ENCODE data around the gene TCF19. TPM values are rescaled to one million over a fixed set of nuclear protein-coding genes. Genes with fewer than 3 reads are reported as not detected.

The TCF19 gene
- total and polyA plus RNA-seq, 2 experiments from 2014 or later, result 8.3 to 11.1 TPM

DNA sequence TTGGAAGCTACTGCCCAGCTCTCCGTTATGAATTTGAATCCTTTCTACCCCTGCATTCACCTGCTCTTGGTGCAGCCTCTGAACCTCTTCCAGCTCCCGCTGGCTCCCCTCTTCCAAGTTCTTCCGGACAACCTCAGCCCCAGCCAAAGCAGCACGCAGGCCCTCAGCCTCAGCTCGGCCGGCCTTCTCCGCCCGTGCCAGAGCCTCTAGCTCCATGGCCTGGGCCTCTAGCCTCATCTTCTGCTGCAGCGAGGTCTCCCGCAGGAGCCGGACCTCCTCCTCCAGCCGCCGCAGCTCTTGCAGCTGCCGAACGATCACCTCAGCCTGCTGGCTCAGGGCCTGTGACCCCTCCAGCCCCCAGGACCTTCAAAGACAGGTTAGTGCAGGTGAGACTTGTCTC, 4.0 kb upstream of the TCF19 start (continued):
- TF ChIP-seq REST (IDR thresholded peaks at IDR 0.05; ENCODE audit: unreplicated experiment) (no peak), NANOG (IDR thresholded peaks at IDR 0.05; ENCODE audit: borderline replicate concordance) (no peak), POLR2AphosphoS5 (IDR thresholded peaks at IDR 0.05; ENCODE audit: low read depth) (no peak)
- TF ChIP-seq, protein P1, sequence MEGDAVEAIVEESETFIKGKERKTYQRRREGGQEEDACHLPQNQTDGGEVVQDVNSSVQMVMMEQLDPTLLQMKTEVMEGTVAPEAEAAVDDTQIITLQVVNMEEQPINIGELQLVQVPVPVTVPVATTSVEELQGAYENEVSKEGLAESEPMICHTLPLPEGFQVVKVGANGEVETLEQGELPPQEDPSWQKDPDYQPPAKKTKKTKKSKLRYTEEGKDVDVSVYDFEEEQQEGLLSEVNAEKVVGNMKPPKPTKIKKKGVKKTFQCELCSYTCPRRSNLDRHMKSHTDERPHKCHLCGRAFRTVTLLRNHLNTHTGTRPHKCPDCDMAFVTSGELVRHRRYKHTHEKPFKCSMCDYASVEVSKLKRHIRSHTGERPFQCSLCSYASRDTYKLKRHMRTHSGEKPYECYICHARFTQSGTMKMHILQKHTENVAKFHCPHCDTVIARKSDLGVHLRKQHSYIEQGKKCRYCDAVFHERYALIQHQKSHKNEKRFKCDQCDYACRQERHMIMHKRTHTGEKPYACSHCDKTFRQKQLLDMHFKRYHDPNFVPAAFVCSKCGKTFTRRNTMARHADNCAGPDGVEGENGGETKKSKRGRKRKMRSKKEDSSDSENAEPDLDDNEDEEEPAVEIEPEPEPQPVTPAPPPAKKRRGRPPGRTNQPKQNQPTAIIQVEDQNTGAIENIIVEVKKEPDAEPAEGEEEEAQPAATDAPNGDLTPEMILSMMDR (conservative IDR thresholded peaks at IDR 0.05; ENCODE audit: low read depth in 2 of 2), result no peak

DNA sequence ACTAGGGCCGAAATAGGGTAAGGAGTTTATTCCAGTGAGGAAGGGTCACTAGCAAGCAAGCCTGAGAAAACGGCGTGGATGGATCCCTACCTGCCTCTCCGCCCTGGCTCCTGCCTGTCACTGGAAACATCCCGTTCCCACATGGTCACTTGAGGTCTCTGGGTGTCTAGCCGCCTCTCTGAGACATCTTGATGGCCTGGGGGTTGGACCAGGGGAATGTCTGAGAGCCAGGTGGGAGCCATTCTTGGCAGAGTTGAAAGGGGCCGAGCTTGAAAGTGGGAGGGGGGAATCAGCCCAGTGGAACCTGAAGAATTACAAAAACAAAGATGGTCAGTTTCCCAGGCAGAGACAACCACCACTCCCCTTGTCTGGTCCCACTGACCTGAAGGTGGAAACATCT, 1.7 kb upstream of the TCF19 start:
- ATAC-seq (no peak), DNase-seq (ENCODE audit: low spot score) (no peak)
- no peaks in the 10 kb centered on the region for H3K27me3 ChIP-seq (ENCODE audit: insufficient read depth)
- H3K79me2 ChIP-seq (replicated peaks; ENCODE audit: insufficient read depth), result 0 out of 2 replicates have a peak, but pooled peaks cover 9% of the 10 kb centered on the region
- no peaks in the 10 kb centered on the region for H4K20me1 ChIP-seq (replicated peaks; ENCODE audit: insufficient read depth)
- peak overlapping the region; percentile 77; the same call in 1 of the 2 replicates for H3K4me2 ChIP-seq
- H2AFZ ChIP-seq, result no peak overlapping the region
- peaks cover 46% of the 10 kb centered on the region for H3K36me3 Mint-ChIP-seq (ENCODE audit: low read depth)
- peaks cover 23% of the 10 kb centered on the region for H3K4me1 ChIP-seq (ENCODE audit: insufficient read depth)
- H3K36me3 ChIP-seq (ENCODE audit: insufficient read depth), result peaks cover 2% of the 10 kb centered on the region; the same call in 1 of the 2 replicates
- H3K4me1 Mint-ChIP-seq, result peaks cover 25% of the 10 kb centered on the region
- no peaks in the 10 kb centered on the region for H3K9me2 ChIP-seq (ENCODE audit: insufficient read depth)
- H3K9me3 Mint-ChIP-seq, result no peaks in the 10 kb centered on the region
- no peak overlapping the region for H3K27ac ChIP-seq (ENCODE audit: low read depth)
- H3K4me3 Mint-ChIP-seq, result peak overlapping the region; percentile 88
- H3F3A ChIP-seq (replicated peaks; ENCODE audit: low read depth), result peaks cover 22% of the 10 kb centered on the region
- 0 out of 2 replicates have a peak overlapping the region, but pooled peaks have one; percentile 75 for H3K4me3 ChIP-seq
- H3K27me3 Mint-ChIP-seq (ENCODE audit: insufficient read depth, low read depth, poor library complexity), result peaks cover 15% of the 10 kb centered on the region
- peak overlapping the region; percentile 67; the same call in 1 of the 2 replicates for H3K27ac Mint-ChIP-seq
- TF ChIP-seq NANOG (IDR thresholded peaks at IDR 0.05; ENCODE audit: borderline replicate concordance), result no peak
- no peak for TF ChIP-seq JUNB (IDR thresholded peaks at IDR 0.05; ENCODE audit: unreplicated experiment)
- TF ChIP-seq REST (IDR thresholded peaks at IDR 0.05; ENCODE audit: unreplicated experiment), result no peak
- TF ChIP-seq, protein P2, sequence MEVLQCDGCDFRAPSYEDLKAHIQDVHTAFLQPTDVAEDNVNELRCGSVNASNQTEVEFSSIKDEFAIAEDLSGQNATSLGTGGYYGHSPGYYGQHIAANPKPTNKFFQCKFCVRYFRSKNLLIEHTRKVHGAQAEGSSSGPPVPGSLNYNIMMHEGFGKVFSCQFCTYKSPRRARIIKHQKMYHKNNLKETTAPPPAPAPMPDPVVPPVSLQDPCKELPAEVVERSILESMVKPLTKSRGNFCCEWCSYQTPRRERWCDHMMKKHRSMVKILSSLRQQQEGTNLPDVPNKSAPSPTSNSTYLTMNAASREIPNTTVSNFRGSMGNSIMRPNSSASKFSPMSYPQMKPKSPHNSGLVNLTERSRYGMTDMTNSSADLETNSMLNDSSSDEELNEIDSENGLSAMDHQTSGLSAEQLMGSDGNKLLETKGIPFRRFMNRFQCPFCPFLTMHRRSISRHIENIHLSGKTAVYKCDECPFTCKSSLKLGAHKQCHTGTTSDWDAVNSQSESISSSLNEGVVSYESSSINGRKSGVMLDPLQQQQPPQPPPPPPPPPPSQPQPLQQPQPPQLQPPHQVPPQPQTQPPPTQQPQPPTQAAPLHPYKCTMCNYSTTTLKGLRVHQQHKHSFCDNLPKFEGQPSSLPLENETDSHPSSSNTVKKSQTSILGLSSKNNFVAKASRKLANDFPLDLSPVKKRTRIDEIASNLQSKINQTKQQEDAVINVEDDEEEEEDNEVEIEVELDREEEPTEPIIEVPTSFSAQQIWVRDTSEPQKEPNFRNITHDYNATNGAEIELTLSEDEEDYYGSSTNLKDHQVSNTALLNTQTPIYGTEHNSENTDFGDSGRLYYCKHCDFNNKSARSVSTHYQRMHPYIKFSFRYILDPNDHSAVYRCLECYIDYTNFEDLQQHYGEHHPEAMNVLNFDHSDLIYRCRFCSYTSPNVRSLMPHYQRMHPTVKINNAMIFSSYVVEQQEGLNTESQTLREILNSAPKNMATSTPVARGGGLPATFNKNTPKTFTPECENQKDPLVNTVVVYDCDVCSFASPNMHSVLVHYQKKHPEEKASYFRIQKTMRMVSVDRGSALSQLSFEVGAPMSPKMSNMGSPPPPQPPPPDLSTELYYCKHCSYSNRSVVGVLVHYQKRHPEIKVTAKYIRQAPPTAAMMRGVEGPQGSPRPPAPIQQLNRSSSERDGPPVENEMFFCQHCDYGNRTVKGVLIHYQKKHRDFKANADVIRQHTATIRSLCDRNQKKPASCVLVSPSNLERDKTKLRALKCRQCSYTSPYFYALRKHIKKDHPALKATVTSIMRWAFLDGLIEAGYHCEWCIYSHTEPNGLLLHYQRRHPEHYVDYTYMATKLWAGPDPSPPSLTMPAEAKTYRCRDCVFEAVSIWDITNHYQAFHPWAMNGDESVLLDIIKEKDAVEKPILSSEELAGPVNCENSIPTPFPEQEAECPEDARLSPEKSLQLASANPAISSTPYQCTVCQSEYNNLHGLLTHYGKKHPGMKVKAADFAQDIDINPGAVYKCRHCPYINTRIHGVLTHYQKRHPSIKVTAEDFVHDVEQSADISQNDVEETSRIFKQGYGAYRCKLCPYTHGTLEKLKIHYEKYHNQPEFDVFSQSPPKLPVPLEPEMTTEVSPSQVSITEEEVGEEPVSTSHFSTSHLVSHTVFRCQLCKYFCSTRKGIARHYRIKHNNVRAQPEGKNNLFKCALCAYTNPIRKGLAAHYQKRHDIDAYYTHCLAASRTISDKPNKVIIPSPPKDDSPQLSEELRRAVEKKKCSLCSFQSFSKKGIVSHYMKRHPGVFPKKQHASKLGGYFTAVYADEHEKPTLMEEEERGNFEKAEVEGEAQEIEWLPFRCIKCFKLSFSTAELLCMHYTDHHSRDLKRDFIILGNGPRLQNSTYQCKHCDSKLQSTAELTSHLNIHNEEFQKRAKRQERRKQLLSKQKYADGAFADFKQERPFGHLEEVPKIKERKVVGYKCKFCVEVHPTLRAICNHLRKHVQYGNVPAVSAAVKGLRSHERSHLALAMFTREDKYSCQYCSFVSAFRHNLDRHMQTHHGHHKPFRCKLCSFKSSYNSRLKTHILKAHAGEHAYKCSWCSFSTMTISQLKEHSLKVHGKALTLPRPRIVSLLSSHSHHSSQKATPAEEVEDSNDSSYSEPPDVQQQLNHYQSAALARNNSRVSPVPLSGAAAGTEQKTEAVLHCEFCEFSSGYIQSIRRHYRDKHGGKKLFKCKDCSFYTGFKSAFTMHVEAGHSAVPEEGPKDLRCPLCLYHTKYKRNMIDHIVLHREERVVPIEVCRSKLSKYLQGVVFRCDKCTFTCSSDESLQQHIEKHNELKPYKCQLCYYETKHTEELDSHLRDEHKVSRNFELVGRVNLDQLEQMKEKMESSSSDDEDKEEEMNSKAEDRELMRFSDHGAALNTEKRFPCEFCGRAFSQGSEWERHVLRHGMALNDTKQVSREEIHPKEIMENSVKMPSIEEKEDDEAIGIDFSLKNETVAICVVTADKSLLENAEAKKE (CRISPR knock-in tag; IDR thresholded peaks at IDR 0.05), result no peak
- no peak for TF ChIP-seq POLR2AphosphoS5 (IDR thresholded peaks at IDR 0.05; ENCODE audit: low read depth)
- no peak for TF ChIP-seq EZH2 (IDR thresholded peaks at IDR 0.05; ENCODE audit: low read depth, unreplicated experiment)
- TF ChIP-seq ZNF331 (CRISPR knock-in tag; IDR thresholded peaks at IDR 0.05; ENCODE audit: low read depth), result no peak
- TF ChIP-seq STAT1 (IDR thresholded peaks at IDR 0.05; ENCODE audit: unreplicated experiment), result no peak

Data from GM23338 (cell line).